GM21526 (cell line): ENCODE results near the gene SMAD6.

Source experiments
- ATAC-seq: cut with Tn5 transposase; IDR thresholded peaks from one replicate; pipeline ENCODE4 v1.9.1; 2021; ENCODE audit warnings: moderate library complexity; ENCODE audit not compliant: unreplicated experiment, low FRiP score

SMAD6 gene

GRCh38 chr15:66768987-66769386, 67.0 kb downstream of the SMAD6 start:
- ATAC-seq: no peak

GRCh38 chr15:66770518-66771350, 68.7 kb downstream of the SMAD6 start:
- no peak for ATAC-seq

DNA sequence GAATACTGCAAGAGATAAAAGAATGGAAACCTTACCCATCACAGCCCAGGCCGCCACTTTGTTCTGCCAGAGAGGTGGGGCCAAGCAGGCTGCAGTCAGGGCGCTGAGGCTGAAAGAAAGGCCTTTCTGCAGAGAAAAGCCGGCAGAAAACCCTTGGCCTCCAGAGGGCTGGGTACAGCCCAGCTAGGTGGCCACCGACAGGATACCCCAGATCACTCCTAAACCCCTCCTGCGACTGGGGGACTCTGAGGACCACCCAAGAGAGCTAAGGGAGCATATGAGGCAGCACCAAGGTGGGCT, 69.3 kb downstream of the SMAD6 start:
- ATAC-seq: no peak

- ATAC-seq: no peak
Measured at GRCh38 chr15:66772604-66773128, 70.6 kb downstream of the SMAD6 start.

DNA sequence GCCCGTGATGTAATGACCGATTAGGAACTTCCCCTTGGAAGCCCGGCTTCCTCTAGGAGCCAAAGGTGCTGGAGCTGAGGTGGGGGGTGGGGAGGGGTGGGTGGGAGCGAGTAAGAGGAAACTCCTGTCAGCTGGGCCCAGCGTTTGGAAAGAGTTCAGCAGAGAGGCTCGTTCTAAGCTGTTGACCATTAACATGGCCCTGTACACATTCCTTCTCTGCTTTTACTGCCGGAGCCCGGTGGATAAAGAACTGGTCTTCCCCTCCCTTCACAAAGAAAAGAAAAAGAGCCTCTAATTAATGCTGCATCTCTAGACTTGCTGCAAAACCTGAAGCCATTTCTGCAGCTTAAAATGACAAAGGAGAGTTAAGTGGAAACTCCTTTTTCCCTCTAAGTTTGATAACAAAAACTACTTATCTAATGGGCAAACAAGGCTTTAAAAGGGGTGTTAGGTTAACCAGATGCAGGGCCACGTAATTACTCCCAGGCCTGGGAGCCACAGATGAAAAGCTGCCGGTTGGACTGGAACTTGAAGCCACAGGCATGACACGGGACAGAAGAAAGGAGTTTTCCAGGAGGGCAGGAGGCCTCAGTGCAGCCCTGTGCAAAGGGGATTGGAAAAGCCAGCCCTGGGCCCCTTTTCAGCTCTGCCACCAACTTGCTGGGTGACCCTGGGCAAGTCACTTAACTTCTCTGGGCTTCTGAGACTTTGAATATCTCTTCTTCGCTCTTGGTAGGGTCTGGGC, 71.3 kb downstream of the SMAD6 start:
- ATAC-seq: no peak

GRCh38 chr15:66774001-66774814, 72.2 kb downstream of the SMAD6 start:
- no peak for ATAC-seq

GRCh38 chr15:66775127-66776105, 73.4 kb downstream of the SMAD6 start:
- no peak for ATAC-seq

- ATAC-seq: no peak
Measured at GRCh38 chr15:66777054-66777453, 75.0 kb downstream of the SMAD6 start.

DNA sequence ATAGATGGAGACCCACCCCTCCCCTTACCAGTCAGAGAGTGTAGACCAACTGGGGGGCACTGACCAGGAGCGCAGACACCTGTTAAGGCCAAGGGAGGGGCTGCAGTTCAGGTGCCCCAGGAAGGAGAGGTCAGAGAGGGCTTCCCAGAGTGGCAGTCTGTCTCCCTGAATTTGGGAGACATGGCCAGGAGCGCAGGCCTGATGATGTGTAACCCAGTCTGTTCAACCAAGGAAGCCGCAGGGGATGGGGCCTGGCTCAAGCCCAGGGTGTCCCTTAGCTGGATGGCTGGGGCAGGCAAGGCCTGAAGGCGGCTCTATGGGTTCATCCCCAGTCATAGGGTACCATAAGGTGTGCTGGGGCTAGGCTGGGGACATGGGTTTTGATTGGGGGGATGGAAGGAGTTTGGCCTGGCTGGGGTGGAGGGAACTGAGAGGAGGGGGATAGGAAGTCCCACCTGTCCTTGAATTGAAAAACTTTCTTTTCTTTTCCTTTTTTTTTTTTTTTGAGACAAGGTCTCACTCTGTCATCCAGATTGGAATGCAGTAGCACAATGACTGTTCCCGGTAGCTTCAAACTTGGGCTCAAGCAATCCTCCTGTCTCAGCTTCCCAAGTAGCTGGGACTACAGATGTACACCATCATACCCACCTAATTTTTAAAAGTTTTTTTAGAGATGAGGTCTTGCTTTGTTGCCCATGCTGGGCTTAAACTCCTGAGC, 75.7 kb downstream of the SMAD6 start:
- no peak for ATAC-seq

GRCh38 chr15:66778314-66778665, 76.3 kb downstream of the SMAD6 start:
- ATAC-seq: no peak

DNA sequence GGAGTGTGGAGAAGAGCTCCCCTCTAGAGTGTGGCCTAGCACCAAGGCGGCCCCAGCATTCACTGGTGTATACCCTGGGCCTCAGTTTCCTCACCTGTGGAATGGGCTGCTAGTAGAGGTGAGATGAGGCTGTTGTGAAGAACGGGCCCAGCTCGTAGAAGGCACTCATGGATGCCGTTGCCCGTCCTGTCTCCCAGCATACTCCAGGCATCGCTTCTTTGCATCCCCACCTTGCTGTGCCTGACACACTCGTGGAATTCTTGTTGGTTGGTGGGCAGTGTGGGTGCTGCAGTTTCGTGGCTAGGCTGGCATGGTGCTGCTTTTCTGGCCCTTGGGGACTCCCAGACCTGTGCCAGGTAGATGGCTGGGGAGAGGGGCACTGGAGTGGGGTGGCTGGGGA, 76.7 kb downstream of the SMAD6 start:
- ATAC-seq: no peak

- ATAC-seq: no peak
Measured at GRCh38 chr15:66779331-66780009, 77.4 kb downstream of the SMAD6 start.

- no peak for ATAC-seq
Measured at GRCh38 chr15:66780172-66780972, 78.3 kb downstream of the SMAD6 start.

- ATAC-seq: no peak
Measured at GRCh38 chr15:66780973-66781718, 79.1 kb downstream of the SMAD6 start.

- no peak for ATAC-seq
Measured at GRCh38 chr15:66782785-66783184, 80.7 kb downstream of the SMAD6 start.

DNA sequence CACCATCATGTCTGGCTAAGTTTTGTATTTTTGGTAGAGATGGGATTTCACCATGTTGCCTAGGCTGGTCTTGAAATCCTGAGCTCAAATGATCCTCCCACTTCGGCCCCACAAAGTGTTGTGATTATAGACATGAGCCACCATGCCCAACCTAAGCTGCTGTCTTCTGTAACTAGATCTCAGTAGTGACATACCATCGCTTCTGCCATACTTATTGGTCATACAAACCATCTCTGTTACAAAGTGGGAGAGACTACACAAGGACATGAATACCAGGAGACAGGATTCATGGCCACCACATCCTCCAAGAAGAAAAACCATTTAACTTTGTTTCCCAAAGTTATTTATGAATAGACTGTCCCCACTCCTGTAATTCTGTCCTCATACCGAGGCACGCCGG, 81.3 kb downstream of the SMAD6 start:
- no peak for ATAC-seq

GRCh38 chr15:66783725-66784124, 81.7 kb downstream of the SMAD6 start:
- no peak for ATAC-seq
